ENCODE results near the gene INO80B. TPM values are rescaled to one million over a fixed set of nuclear protein-coding genes. Genes with fewer than 3 reads are reported as not detected.

The INO80B gene
- total and polyA plus RNA-seq, 2 experiments from 2014 or later = 15.4 to 40.9 TPM

- Histone ChIP-seq H3K27ac (no peak overlapping the region), H3K27me3 (no peaks in the 10 kb centered on the region), H3K4me3 (no peak overlapping the region), H3K4me1 (ENCODE audit: low read depth) (no peaks in the 10 kb centered on the region), H3K9me3 (ENCODE audit: low read depth) (no peaks in the 10 kb centered on the region), H3K36me3 (peaks cover 38% of the 10 kb centered on the region)
- DNase-seq (ENCODE audit: low read depth in 1 of 2, low spot score in 1 of 2) = no peak
- TF ChIP-seq CTCF (IDR thresholded peaks at IDR 0.05; ENCODE audit: low read depth, low read length) = no peak
Measured at GRCh38 chr2:74427551-74427950, 27.3 kb upstream of the INO80B start.

- H3K4me1 ChIP-seq (ENCODE audit: low read depth) = no peaks in the 10 kb centered on the region
- no peaks in the 10 kb centered on the region for H3K27me3 ChIP-seq
- H3K27ac ChIP-seq = no peak overlapping the region
- H3K4me3 ChIP-seq = no peak overlapping the region
- no peaks in the 10 kb centered on the region for H3K9me3 ChIP-seq (ENCODE audit: low read depth)
- no peak for TF ChIP-seq CTCF (IDR thresholded peaks at IDR 0.05; ENCODE audit: low read depth, low read length)
- DNase-seq (ENCODE audit: low read depth in 1 of 2, low spot score in 1 of 2) = no peak
- peaks cover 38% of the 10 kb centered on the region for H3K36me3 ChIP-seq
Measured at GRCh38 chr2:74428675-74429074, 26.2 kb upstream of the INO80B start.

GRCh38 chr2:74429487-74430451 lies 25.1 kb upstream of the INO80B start:
- H3K27ac ChIP-seq = no peak overlapping the region
- H3K27me3 ChIP-seq = no peaks in the 10 kb centered on the region
- no peak overlapping the region for H3K4me3 ChIP-seq
- H3K36me3 ChIP-seq = peaks cover 36% of the 10 kb centered on the region
- no peak for DNase-seq (ENCODE audit: low read depth in 1 of 2, low spot score in 1 of 2)
- no peaks in the 10 kb centered on the region for H3K4me1 ChIP-seq (ENCODE audit: low read depth)
- H3K9me3 ChIP-seq (ENCODE audit: low read depth) = no peaks in the 10 kb centered on the region
- TF ChIP-seq CTCF (IDR thresholded peaks at IDR 0.05; ENCODE audit: low read depth, low read length) = no peak

GRCh38 chr2:74430502-74430901 lies 24.4 kb upstream of the INO80B start:
- TF ChIP-seq CTCF (IDR thresholded peaks at IDR 0.05; ENCODE audit: low read depth, low read length) = no peak
- Histone ChIP-seq H3K27ac (no peak overlapping the region), H3K4me3 (no peak overlapping the region), H3K9me3 (ENCODE audit: low read depth) (no peaks in the 10 kb centered on the region), H3K4me1 (ENCODE audit: low read depth) (no peaks in the 10 kb centered on the region), H3K27me3 (no peaks in the 10 kb centered on the region), H3K36me3 (peaks cover 31% of the 10 kb centered on the region)
- no peak for DNase-seq (ENCODE audit: low read depth in 1 of 2, low spot score in 1 of 2)

- Histone ChIP-seq H3K4me1 (ENCODE audit: low read depth) (peaks cover 14% of the 10 kb centered on the region), H3K27me3 (no peaks in the 10 kb centered on the region), H3K36me3 (peaks cover 11% of the 10 kb centered on the region), H3K4me3 (no peak overlapping the region), H3K27ac (no peak overlapping the region), H3K9me3 (ENCODE audit: low read depth) (no peaks in the 10 kb centered on the region)
- no peak for DNase-seq (ENCODE audit: low read depth in 1 of 2, low spot score in 1 of 2)
- no peak for TF ChIP-seq CTCF (IDR thresholded peaks at IDR 0.05; ENCODE audit: low read depth, low read length)
Measured at GRCh38 chr2:74436111-74436805, 18.6 kb upstream of the INO80B start.
